ENCODE data around the gene KCNJ6.

Gene KCNJ6

GRCh38 chr21:37916310-37917051 lies at the start of gene KCNJ6:
TSS of gene KCNJ6 (minus strand) at chr21:37916457. CDS start at chr21:37840682, 75,775 bp downstream.
- TF ChIP-seq ISL1 (CRISPR knock-in tag; IDR thresholded peaks at IDR 0.05) (no peak), ESRRG (CRISPR knock-in tag; IDR thresholded peaks at IDR 0.05) (no peak), PPARA (CRISPR knock-in tag; IDR thresholded peaks at IDR 0.05; ENCODE audit: borderline replicate concordance) (no peak), ZC3H10 (CRISPR knock-in tag; IDR thresholded peaks at IDR 0.05) (no peak), CSDC2 (CRISPR knock-in tag; IDR thresholded peaks at IDR 0.05) (no peak), CSRNP3 (CRISPR knock-in tag; IDR thresholded peaks at IDR 0.05) (no peak), ZNF70 (CRISPR knock-in tag; IDR thresholded peaks at IDR 0.05) (no peak), TOX (CRISPR knock-in tag; IDR thresholded peaks at IDR 0.05; ENCODE audit: borderline replicate concordance) (no peak), ZNF8 (CRISPR knock-in tag; IDR thresholded peaks at IDR 0.05) (no peak), PATZ1 (CRISPR knock-in tag; IDR thresholded peaks at IDR 0.05; ENCODE audit: borderline replicate concordance) (no peak), GLIS3 (CRISPR knock-in tag; IDR thresholded peaks at IDR 0.05) (no peak), CREB5 (CRISPR knock-in tag; IDR thresholded peaks at IDR 0.05; ENCODE audit: low read depth) (no peak), BACH2 (CRISPR knock-in tag; IDR thresholded peaks at IDR 0.05; ENCODE audit: borderline replicate concordance) (no peak), POU6F1 (CRISPR knock-in tag; IDR thresholded peaks at IDR 0.05; ENCODE audit: borderline replicate concordance, low read depth) (no peak), ZFP3 (CRISPR knock-in tag; IDR thresholded peaks at IDR 0.05) (no peak), TCF4 (CRISPR knock-in tag; IDR thresholded peaks at IDR 0.05; ENCODE audit: borderline replicate concordance) (no peak), SNAI2 (CRISPR knock-in tag; IDR thresholded peaks at IDR 0.05) (no peak), TSHZ2 (CRISPR knock-in tag; IDR thresholded peaks at IDR 0.05) (no peak)
- peak; percentile 87 for ATAC-seq

GRCh38 chr21:37965088-37965805 lies 49.0 kb upstream of the KCNJ6 start:
- ATAC-seq, result no peak
- TF ChIP-seq BACH2 (CRISPR knock-in tag; IDR thresholded peaks at IDR 0.05; ENCODE audit: borderline replicate concordance) (no peak), RARB (CRISPR knock-in tag; IDR thresholded peaks at IDR 0.05) (no peak)

- no peak for ATAC-seq
- no peak for TF ChIP-seq ZNF70 (CRISPR knock-in tag; IDR thresholded peaks at IDR 0.05)
- no peak for TF ChIP-seq BACH2 (CRISPR knock-in tag; IDR thresholded peaks at IDR 0.05; ENCODE audit: borderline replicate concordance)
- no peak for TF ChIP-seq CREB5 (CRISPR knock-in tag; IDR thresholded peaks at IDR 0.05; ENCODE audit: low read depth)
- TF ChIP-seq ZFP3 (CRISPR knock-in tag; IDR thresholded peaks at IDR 0.05), result no peak
- no peak for TF ChIP-seq ZNF565 (CRISPR knock-in tag; conservative IDR thresholded peaks at IDR 0.05; ENCODE audit: low read depth)
- no peak for TF ChIP-seq CSDC2 (CRISPR knock-in tag; IDR thresholded peaks at IDR 0.05)
- no peak for TF ChIP-seq GLIS3 (CRISPR knock-in tag; IDR thresholded peaks at IDR 0.05)
- TF ChIP-seq PPARA (CRISPR knock-in tag; IDR thresholded peaks at IDR 0.05; ENCODE audit: borderline replicate concordance), result no peak
- TF ChIP-seq ESRRG (CRISPR knock-in tag; IDR thresholded peaks at IDR 0.05), result no peak
- TF ChIP-seq TOX (CRISPR knock-in tag; IDR thresholded peaks at IDR 0.05; ENCODE audit: borderline replicate concordance), result no peak
- no peak for TF ChIP-seq OSR1 (CRISPR knock-in tag; IDR thresholded peaks at IDR 0.05)
- TF ChIP-seq ZC3H10 (CRISPR knock-in tag; IDR thresholded peaks at IDR 0.05), result no peak
- TF ChIP-seq PATZ1 (CRISPR knock-in tag; IDR thresholded peaks at IDR 0.05; ENCODE audit: borderline replicate concordance), result no peak
- TF ChIP-seq RARB (CRISPR knock-in tag; IDR thresholded peaks at IDR 0.05), result no peak
- no peak for TF ChIP-seq TCF4 (CRISPR knock-in tag; IDR thresholded peaks at IDR 0.05; ENCODE audit: borderline replicate concordance)
These were observed 42.3 kb upstream of the KCNJ6 start for GRCh38 chr21:37958537-37958936.

Measured in SK-N-SH treated with all-trans-retinoic acid at 6 μM for 48 hours (cell line).